Measurements from ENCODE around the gene APBA1. TPM values are rescaled to one million over a fixed set of nuclear protein-coding genes. Genes with fewer than 3 reads are reported as not detected.
A peak's percentile ranks its signal among the peaks of the same experiment; 100 is the strongest.

The APBA1 gene
- not detected for total RNA-seq

GRCh38 chr9:69671879-69672595, at the start of gene APBA1:
APBA1 (minus strand) TSS chr9:69672371.
- peak; percentile 4 for DNase-seq

GRCh38 chr9:69719983-69720382, 47.8 kb upstream of the APBA1 start:
- DNase-seq, result no peak

DNA sequence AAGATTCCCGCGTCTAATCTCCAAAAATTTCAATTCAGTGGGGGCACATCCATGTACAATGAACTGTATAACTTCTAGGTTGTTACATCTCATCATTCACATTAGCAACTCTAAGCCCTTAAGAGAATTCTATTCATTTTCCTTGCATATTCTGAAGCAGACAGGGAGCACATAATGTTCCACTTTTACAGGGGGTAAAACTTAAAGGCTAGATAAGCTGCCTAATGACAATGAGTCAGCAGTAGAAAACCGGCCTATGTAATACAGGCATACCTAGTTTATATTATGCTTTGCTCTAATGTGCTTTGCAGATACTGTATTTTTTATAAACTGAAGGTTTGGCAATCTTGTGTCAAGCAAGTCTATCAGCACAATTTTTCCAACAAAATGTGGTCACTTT, 47.2 kb upstream of the APBA1 start:
- no peak for DNase-seq

- no peak for DNase-seq
Observed at GRCh38 chr9:69718218-69718617, 46.0 kb upstream of the APBA1 start.

DNA sequence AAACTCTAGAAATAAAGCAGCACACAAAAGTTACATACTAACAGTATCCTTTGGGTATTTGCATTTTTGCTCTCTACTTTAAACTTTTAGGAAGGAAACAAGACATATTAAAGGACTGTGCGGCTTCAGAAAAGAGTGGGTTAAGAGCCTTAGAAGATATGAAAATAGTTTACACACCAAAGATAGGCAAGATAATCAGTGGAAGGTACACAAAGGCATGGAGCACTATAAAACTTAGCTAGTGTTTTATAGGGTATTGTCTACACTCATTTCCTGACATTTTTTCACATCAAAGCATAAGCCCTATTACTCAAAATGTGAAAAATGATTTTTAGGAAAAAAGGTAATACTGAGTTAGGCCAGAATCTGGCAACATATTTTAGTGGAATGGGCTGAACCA, 43.7 kb upstream of the APBA1 start:
- DNase-seq, result no peak

- no peak for DNase-seq
Observed at GRCh38 chr9:69715096-69715495, 42.9 kb upstream of the APBA1 start.

DNA sequence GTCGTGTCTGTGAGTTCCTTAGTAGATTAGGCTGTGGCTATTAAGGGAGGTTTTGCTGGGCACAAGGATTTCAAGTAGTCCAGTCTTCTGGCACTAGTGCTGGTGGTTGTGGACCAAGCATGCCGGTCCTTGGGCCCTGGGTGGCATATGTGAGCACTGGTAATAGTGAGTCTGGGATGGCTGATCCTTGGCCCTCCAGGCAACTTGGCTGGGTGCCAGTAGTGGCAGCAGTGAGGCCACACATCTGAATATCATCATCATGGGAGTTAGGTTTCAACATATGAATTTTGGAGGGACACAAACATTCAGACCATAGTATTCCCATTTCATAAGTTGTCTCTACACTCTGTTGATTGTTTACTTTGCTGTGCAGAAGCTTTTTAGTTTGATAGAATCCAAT, 25.3 kb upstream of the APBA1 start:
- DNase-seq, result no peak

GRCh38 chr9:69696802-69697201, 24.6 kb upstream of the APBA1 start:
- no peak for DNase-seq

- DNase-seq, result no peak
Observed at GRCh38 chr9:69689991-69690538, 17.9 kb upstream of the APBA1 start.

GRCh38 chr9:69683927-69684326, 11.8 kb upstream of the APBA1 start:
- DNase-seq, result no peak

DNA sequence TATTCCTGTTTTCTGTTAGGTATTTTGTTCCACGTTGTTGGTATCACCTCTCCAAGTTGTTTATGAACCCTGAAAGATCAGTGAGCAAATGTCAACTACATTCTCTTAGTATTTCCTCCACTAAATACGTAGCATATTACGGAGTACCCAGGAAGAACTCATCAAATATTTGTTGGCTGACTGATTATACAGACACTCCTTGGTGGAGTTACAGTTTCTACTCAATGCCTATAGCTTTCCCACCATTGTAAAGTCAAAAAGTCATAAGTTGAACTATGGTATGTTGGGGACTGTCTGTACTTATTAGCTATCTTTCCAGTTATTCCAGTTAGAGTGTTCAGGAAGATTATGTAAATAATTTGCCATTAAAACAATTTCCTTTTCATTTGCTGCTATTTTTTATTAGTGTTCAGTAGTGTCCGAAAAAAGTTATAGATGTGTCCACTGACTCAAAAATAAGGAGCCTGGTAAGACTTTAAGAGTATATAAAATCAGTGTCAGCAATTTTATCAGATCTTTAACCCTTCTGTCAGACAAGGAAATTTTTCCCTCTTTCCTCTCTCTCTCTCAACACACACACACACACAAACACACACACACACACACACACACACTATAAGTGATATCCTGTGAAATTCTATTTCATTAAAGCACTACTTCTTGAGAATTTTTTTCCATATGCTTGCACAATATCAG, 6.8 kb upstream of the APBA1 start:
- no peak for DNase-seq

DNA sequence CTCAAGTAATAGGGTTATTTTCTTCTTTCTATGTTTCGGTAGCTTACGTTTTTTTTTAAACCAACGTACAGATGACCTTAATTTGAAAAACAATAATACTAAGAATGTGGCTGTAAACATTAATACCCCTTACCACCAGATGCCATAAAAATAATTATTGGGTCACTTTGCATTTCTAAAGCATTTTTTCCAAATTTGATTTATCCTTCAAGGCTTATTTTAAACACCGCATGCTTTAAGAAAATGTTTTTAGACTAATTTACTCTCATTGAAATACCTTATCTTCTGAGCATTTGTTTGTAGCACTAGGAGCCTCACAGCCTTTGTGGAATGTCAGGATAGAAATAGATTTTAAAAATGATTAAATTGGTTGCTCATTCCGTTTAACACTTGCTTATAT, 5.8 kb upstream of the APBA1 start:
- no peak for DNase-seq

DNA sequence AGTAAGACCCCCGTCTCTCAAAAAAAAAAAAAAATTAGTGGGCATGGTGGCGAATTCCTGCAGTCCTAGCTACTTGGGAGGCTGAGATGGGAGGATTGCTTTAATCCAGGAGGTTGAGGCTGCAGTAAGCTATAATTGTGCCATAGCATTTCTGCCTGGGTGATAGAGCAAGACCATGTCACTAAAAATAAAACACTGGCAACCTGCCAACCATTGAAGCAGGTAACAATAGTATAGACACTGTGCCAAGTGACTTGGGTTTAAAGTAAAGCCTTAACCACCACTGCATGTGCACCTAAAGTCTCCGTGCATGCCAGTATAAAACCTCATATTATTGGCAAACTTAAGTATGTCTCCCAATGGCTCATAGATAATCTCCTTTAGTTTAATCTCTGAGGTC, 3.4 kb upstream of the APBA1 start:
- DNase-seq, result no peak

DNA sequence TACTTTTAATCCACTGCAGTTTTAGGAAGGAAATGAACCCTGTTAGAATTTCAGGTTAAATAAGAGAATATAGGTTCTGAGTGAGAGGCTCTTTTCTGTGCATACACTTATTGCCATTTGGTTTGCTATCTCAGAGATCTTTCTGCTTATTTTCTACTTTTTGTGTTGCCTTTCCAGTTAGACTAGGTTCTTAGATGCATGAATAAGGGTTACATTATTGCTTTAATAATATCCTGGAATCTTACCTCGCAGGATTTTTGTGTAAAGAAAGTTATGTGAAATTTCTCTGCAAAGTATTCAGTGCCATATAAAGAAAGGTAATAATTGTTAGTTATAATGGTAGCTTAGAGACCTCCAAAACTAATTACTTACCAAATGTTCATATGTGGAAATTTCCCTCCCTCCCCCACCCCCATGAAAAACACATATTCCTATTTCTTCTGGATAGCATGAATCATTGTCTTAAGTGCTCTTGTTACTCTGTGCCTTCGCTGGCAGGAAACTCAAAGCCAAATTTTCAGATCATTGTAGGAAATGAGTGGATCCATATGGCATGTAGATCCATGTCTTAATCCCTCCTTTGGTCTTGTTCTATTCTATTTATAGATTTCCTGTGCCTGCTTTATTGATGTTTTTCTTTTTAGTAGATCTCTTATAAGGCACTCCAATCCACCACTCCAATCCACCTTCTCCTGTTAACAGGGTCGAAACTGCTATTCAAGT, 2.7 kb upstream of the APBA1 start:
- no peak for DNase-seq

DNA sequence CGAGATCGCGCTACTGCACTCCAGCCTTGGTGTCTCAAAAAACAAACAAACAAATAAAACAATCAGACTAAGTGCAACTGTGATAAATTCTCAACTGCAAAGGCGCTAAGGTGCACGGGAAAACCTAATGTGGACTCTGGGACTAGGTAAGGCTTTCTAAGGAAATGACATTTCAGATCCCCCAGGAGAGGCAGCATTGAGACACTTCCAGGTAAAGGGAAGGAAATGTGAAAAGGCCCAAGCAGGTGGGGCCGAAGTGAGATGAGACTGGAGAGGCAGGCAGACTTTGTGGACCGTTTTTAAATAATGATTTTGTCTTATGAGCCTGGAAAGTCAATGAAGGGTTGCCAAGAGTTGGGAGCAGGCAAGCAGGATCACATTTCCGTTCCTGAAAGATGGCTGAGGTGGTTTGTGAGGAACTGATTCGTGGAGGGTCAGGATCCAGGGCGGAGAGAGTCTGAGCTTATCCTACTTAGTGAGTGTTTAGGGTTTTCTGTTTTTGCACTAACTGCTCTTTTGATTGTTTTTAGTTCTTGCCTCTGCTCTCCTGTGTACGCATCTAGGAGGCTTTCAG, 2.0 kb upstream of the APBA1 start:
- DNase-seq, result no peak

- DNase-seq, result no peak
Observed at GRCh38 chr9:69673311-69673640, 1.1 kb upstream of the APBA1 start.

- DNase-seq, result peak; percentile 42
Observed at GRCh38 chr9:69672596-69673310, 582 bp upstream of the APBA1 start.

DNA sequence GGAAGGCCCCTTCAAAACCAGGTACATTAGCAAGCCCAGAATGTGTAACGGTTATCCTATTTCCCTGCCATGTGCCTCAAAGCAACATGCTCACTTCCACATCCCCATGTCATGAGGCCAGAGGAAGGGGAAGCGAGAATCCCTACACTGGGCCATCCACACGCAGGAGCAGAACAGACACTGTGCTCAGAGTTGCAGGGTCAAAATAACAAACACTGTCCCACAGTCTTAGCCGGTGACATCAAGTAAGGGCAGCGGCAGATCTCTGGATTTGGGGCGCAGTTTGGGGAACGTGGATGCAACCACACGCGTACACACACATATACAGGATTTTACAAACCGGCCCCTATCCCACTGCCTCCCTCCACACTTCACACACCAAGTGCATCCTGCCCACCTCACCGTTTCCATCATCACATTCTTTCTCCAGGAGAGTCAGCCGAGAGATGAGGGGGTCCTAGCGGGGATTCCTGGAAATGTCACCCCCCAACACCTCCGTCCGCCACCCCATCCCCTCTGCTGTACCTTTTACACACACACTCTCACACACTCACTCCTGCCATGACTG, 776 bp downstream of the APBA1 start:
- DNase-seq, result no peak

- DNase-seq, result no peak
Observed at GRCh38 chr9:69667306-69667705, 4.9 kb downstream of the APBA1 start.

GRCh38 chr9:69660304-69660703, 11.9 kb downstream of the APBA1 start:
- no peak for DNase-seq

- no peak for DNase-seq
Observed at GRCh38 chr9:69658987-69659675, 13.0 kb downstream of the APBA1 start.

- DNase-seq, result no peak
Observed at GRCh38 chr9:69657269-69657668, 14.9 kb downstream of the APBA1 start.
